ENCODE data around the gene HECTD2. TPM values are rescaled to one million over a fixed set of nuclear protein-coding genes. Genes with fewer than 3 reads are reported as not detected.
A peak's percentile ranks its signal among the peaks of the same experiment; 100 is the strongest.
"Not testable (repeated sequence)": the region's sequence is repeated elsewhere in the genome, so short reads cannot be mapped to it uniquely, and the experiment has no call there.

The HECTD2 gene
- total and polyA plus RNA-seq, 4 donors, result 6.0 to 25.5 (median 19.8) TPM

- no peak for DNase-seq
- ATAC-seq (ENCODE audit: low FRiP score), result no peak
- Histone ChIP-seq H3K27ac (ENCODE audit: low read depth in 1 of 2, low read length in 2 of 2) (no peak overlapping the region), H3K9me3 (ENCODE audit: control insufficient read depth, low read length) (no peaks in the 10 kb centered on the region), H3K4me1 (ENCODE audit: control insufficient read depth in 1 of 2, insufficient read depth in 2 of 2, low read length in 2 of 2) (peaks cover 0 to 2% of the 10 kb centered on the region in 2 donors), H3K27me3 (ENCODE audit: control insufficient read depth in 1 of 2, insufficient read depth in 2 of 2, low read length in 1 of 2) (no peaks in the 10 kb centered on the region), H3K36me3 (ENCODE audit: control insufficient read depth in 1 of 2, insufficient read depth in 2 of 2, low read length in 1 of 2) (no peaks in the 10 kb centered on the region), H3K4me3 (ENCODE audit: low read length in 2 of 2) (no peak overlapping the region)
- intact Hi-C loops (cut with DNase I), result loop anchor here (5.0 to 10.0 kb wide), 4 partner anchors 64 to 174 kb away; no protein-coding TSS in a partner anchor
- WGBS, 2 donors, result 93% methylated on average over 3 of the region's 3 CpGs
These were observed 148.3 kb downstream of the HECTD2 start for GRCh38 chr10:91558473-91558872.

GRCh38 chr10:91559169-91559568 is 149.0 kb downstream of the HECTD2 start:
- no peak for DNase-seq

GRCh38 chr10:91559750-91560149 is 149.6 kb downstream of the HECTD2 start:
- ATAC-seq (ENCODE audit: low FRiP score), result no peak
- peaks cover 0 to 2% of the 10 kb centered on the region in 2 donors for H3K4me1 ChIP-seq (ENCODE audit: control insufficient read depth in 1 of 2, insufficient read depth in 2 of 2, low read length in 2 of 2)
- no peaks in the 10 kb centered on the region for H3K9me3 ChIP-seq (ENCODE audit: control insufficient read depth, low read length)
- intact Hi-C loops (cut with DNase I), result loop anchor here (5.0 to 10.0 kb wide), 4 partner anchors 65 to 175 kb away; no protein-coding TSS in a partner anchor
- H3K36me3 ChIP-seq (ENCODE audit: control insufficient read depth in 1 of 2, insufficient read depth in 2 of 2, low read length in 1 of 2), result no peaks in the 10 kb centered on the region
- H3K27me3 ChIP-seq (ENCODE audit: control insufficient read depth in 1 of 2, insufficient read depth in 2 of 2, low read length in 1 of 2), result no peaks in the 10 kb centered on the region
- no peak overlapping the region for H3K27ac ChIP-seq (ENCODE audit: low read depth in 1 of 2, low read length in 2 of 2)
- no peak for DNase-seq
- no peak overlapping the region for H3K4me3 ChIP-seq (ENCODE audit: low read length in 2 of 2)
- WGBS, 2 donors, result 98 to 99% methylated on average over 2 of the region's 2 CpGs

More at GRCh38 chr10:91559169-91559568, 149.0 kb downstream of the HECTD2 start:
- H3K27ac ChIP-seq (ENCODE audit: low read depth in 1 of 2, low read length in 2 of 2), result no peak overlapping the region
- H3K36me3 ChIP-seq (ENCODE audit: control insufficient read depth in 1 of 2, insufficient read depth in 2 of 2, low read length in 1 of 2), result no peaks in the 10 kb centered on the region
- intact Hi-C loops (cut with DNase I), result loop anchor here (5.0 to 10.0 kb wide), 4 partner anchors 64 to 174 kb away; no protein-coding TSS in a partner anchor
- 91 to 96% methylated on average over 1 of the region's 1 CpG for WGBS, 2 donors
- no peaks in the 10 kb centered on the region for H3K27me3 ChIP-seq (ENCODE audit: control insufficient read depth in 1 of 2, insufficient read depth in 2 of 2, low read length in 1 of 2)
- no peaks in the 10 kb centered on the region for H3K9me3 ChIP-seq (ENCODE audit: control insufficient read depth, low read length)
- ATAC-seq (ENCODE audit: low FRiP score), result no peak
- no peak overlapping the region for H3K4me3 ChIP-seq (ENCODE audit: low read length in 2 of 2)
- peaks cover 0 to 2% of the 10 kb centered on the region in 2 donors for H3K4me1 ChIP-seq (ENCODE audit: control insufficient read depth in 1 of 2, insufficient read depth in 2 of 2, low read length in 2 of 2)

GRCh38 chr10:91560827-91561226 is 150.7 kb downstream of the HECTD2 start:
- H3K27me3 ChIP-seq (ENCODE audit: control insufficient read depth in 1 of 2, insufficient read depth in 2 of 2, low read length in 1 of 2); H3K4me3 ChIP-seq (ENCODE audit: low read length in 2 of 2); H3K36me3 ChIP-seq (ENCODE audit: control insufficient read depth in 1 of 2, insufficient read depth in 2 of 2, low read length in 1 of 2); ATAC-seq (ENCODE audit: low FRiP score); DNase-seq; H3K9me3 ChIP-seq (ENCODE audit: control insufficient read depth, low read length); intact Hi-C loops (cut with DNase I); H3K27ac ChIP-seq (ENCODE audit: low read depth in 1 of 2, low read length in 2 of 2); H3K4me1 ChIP-seq (ENCODE audit: control insufficient read depth in 1 of 2, insufficient read depth in 2 of 2, low read length in 2 of 2): not testable (repeated sequence)
- 82 to 86% methylated on average over 3 of the region's 3 CpGs for WGBS, 2 donors

GRCh38 chr10:91562839-91563581 is 152.9 kb downstream of the HECTD2 start:
- H3K9me3 ChIP-seq (ENCODE audit: control insufficient read depth, low read length), result no peaks in the 10 kb centered on the region
- H3K4me1 ChIP-seq (ENCODE audit: control insufficient read depth in 1 of 2, insufficient read depth in 2 of 2, low read length in 2 of 2), result peaks cover 0 to 2% of the 10 kb centered on the region in 2 donors
- no peaks in the 10 kb centered on the region for H3K27me3 ChIP-seq (ENCODE audit: control insufficient read depth in 1 of 2, insufficient read depth in 2 of 2, low read length in 1 of 2)
- 89 to 91% methylated on average over 2 of the region's 2 CpGs for WGBS, 2 donors
- H3K4me3 ChIP-seq (ENCODE audit: low read length in 2 of 2), result no peak overlapping the region
- intact Hi-C loops (cut with DNase I), result no loop called here
- ATAC-seq (ENCODE audit: low FRiP score), result peak; percentile 15
- no peaks in the 10 kb centered on the region for H3K36me3 ChIP-seq (ENCODE audit: control insufficient read depth in 1 of 2, insufficient read depth in 2 of 2, low read length in 1 of 2)
- H3K27ac ChIP-seq (ENCODE audit: low read depth in 1 of 2, low read length in 2 of 2), result peak overlapping the region in 1 of 2 donors; percentile 73
- DNase-seq, result no peak

- Histone ChIP-seq H3K36me3 (ENCODE audit: control insufficient read depth in 1 of 2, insufficient read depth in 2 of 2, low read length in 1 of 2) (no peaks in the 10 kb centered on the region), H3K27me3 (ENCODE audit: control insufficient read depth in 1 of 2, insufficient read depth in 2 of 2, low read length in 1 of 2) (no peaks in the 10 kb centered on the region), H3K27ac (ENCODE audit: low read depth in 1 of 2, low read length in 2 of 2) (no peak overlapping the region), H3K9me3 (ENCODE audit: control insufficient read depth, low read length) (no peaks in the 10 kb centered on the region), H3K4me1 (ENCODE audit: control insufficient read depth in 1 of 2, insufficient read depth in 2 of 2, low read length in 2 of 2) (no peaks in the 10 kb centered on the region), H3K4me3 (ENCODE audit: low read length in 2 of 2) (no peak overlapping the region)
- 100% methylated on average over 3 of the region's 3 CpGs for WGBS, 2 donors
- no peak for ATAC-seq (ENCODE audit: low FRiP score)
- DNase-seq, result no peak
- intact Hi-C loops (cut with DNase I), result no loop called here
These were observed 153.9 kb downstream of the HECTD2 start for GRCh38 chr10:91564026-91564425.

Other genes starting within 250 kb of the HECTD2 start
- gene PCGF5, start 189.7 kb upstream of the HECTD2 start, total RNA-seq, result 100 to 1,000 TPM in 1 of 2 donors, 10 to 100 TPM in 1; 77.7 to 145 TPM
- gene PCGF5, start 189.7 kb upstream of the HECTD2 start, polyA plus RNA-seq, result 100 to 1,000 TPM in 1 of 2 donors, 10 to 100 TPM in 1; 47.1 to 115 TPM
- 100 to 1,000 TPM in 1 of 2 donors, 10 to 100 TPM in 1; 94.6 to 152 TPM for gene PPP1R3C, start 222.7 kb downstream of the HECTD2 start, total RNA-seq
- gene PPP1R3C, start 222.7 kb downstream of the HECTD2 start, polyA plus RNA-seq, result 100 to 1,000 TPM in 1 of 2 donors, 10 to 100 TPM in 1; 69.2 to 288 TPM

Measured in aorta (tissue), 5 donors.